Measurements from ENCODE around the gene NUP93. TPM values are rescaled to one million over a fixed set of nuclear protein-coding genes. Genes with fewer than 3 reads are reported as not detected.

Gene NUP93
- total RNA-seq, 2 donors from 2014 or later, result 25.7 to 38.7 TPM

DNA sequence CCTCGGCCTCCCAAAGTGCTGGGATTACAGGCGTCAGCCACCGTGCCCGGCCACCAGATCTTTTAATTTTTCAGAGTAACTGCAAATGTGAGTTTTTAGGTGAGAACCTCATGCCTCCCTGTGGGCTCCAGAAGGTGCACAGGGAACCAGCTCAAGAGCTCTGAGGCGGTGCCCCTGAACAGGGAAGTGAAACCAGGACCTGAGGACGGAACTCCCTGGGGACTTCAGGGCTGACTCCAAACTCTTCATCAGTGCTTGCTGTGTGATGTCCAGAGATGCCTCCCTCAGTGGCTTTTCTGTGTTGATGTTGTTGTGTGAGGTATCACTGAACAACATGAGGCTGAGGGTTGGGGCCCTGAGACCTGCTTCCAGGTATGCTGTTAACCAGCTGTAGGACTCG, 158.9 kb downstream of the NUP93 start:
- H3K27me3 ChIP-seq (replicated peaks; ENCODE audit: insufficient read depth), result no peaks in the 10 kb centered on the region
- H3K36me3 ChIP-seq, result no peaks in the 10 kb centered on the region
- H3K9me3 ChIP-seq, result no peaks in the 10 kb centered on the region
- no peak overlapping the region for H3K4me3 ChIP-seq
- H3K27ac ChIP-seq, result no peak overlapping the region
- H3K4me1 ChIP-seq (ENCODE audit: control insufficient read depth in 1 of 2, low read depth in 2 of 2), result no peaks in the 10 kb centered on the region
- no peak for DNase-seq (ENCODE audit: low spot score)
- ATAC-seq (ENCODE audit: insufficient number of reproducible peaks, low FRiP score, low read depth), result no peak
- no peak for TF ChIP-seq CTCF (IDR thresholded peaks at IDR 0.05)

DNA sequence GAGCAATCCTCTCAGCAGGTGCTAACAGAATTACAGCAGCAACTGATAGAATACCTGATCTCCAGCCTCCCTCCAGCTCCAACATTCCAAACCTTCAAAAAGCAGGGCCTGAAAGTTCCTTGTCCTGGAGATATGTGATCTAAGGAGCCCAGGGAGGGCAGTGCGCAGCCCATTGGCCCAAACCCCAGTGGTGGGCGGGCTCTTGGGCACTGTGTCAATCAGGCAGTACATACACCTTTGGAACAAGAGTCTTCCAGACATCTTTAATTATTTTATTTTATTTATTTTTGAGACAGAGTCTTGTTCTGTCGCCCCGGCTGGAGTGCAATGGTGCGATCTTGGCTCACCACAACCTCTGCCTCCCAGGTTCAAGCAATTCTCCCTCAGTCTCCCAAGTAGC, 159.3 kb downstream of the NUP93 start:
- no peak for TF ChIP-seq CTCF (IDR thresholded peaks at IDR 0.05)

GRCh38 chr16:56891685-56892084, 161.8 kb downstream of the NUP93 start:
- no peaks in the 10 kb centered on the region for H3K36me3 ChIP-seq
- DNase-seq (ENCODE audit: low spot score), result no peak
- no peak overlapping the region for H3K4me3 ChIP-seq
- no peak for TF ChIP-seq CTCF (IDR thresholded peaks at IDR 0.05)
- H3K27ac ChIP-seq, result no peak overlapping the region
- no peaks in the 10 kb centered on the region for H3K4me1 ChIP-seq (ENCODE audit: control insufficient read depth in 1 of 2, low read depth in 2 of 2)
- no peak for ATAC-seq (ENCODE audit: insufficient number of reproducible peaks, low FRiP score, low read depth)
- no peaks in the 10 kb centered on the region for H3K27me3 ChIP-seq (replicated peaks; ENCODE audit: insufficient read depth)
- no peaks in the 10 kb centered on the region for H3K9me3 ChIP-seq

More for the DNA sequence above, 159.3 kb downstream of the NUP93 start:
- no peak for DNase-seq (ENCODE audit: low spot score)
- no peak overlapping the region for H3K27ac ChIP-seq
- no peaks in the 10 kb centered on the region for H3K36me3 ChIP-seq
- no peak for ATAC-seq (ENCODE audit: insufficient number of reproducible peaks, low FRiP score, low read depth)
- H3K9me3 ChIP-seq, result no peaks in the 10 kb centered on the region
- no peaks in the 10 kb centered on the region for H3K4me1 ChIP-seq (ENCODE audit: control insufficient read depth in 1 of 2, low read depth in 2 of 2)
- no peaks in the 10 kb centered on the region for H3K27me3 ChIP-seq (replicated peaks; ENCODE audit: insufficient read depth)
- no peak overlapping the region for H3K4me3 ChIP-seq

- Histone ChIP-seq H3K27ac (no peak overlapping the region), H3K27me3 (replicated peaks; ENCODE audit: insufficient read depth) (no peaks in the 10 kb centered on the region), H3K4me1 (ENCODE audit: control insufficient read depth in 1 of 2, low read depth in 2 of 2) (no peaks in the 10 kb centered on the region), H3K9me3 (no peaks in the 10 kb centered on the region), H3K36me3 (no peaks in the 10 kb centered on the region), H3K4me3 (no peak overlapping the region)
- ATAC-seq (ENCODE audit: insufficient number of reproducible peaks, low FRiP score, low read depth) (no peak), DNase-seq (ENCODE audit: low spot score) (no peak)
- TF ChIP-seq CTCF (IDR thresholded peaks at IDR 0.05), result no peak
These were observed 162.8 kb downstream of the NUP93 start for GRCh38 chr16:56892705-56893104.

DNA sequence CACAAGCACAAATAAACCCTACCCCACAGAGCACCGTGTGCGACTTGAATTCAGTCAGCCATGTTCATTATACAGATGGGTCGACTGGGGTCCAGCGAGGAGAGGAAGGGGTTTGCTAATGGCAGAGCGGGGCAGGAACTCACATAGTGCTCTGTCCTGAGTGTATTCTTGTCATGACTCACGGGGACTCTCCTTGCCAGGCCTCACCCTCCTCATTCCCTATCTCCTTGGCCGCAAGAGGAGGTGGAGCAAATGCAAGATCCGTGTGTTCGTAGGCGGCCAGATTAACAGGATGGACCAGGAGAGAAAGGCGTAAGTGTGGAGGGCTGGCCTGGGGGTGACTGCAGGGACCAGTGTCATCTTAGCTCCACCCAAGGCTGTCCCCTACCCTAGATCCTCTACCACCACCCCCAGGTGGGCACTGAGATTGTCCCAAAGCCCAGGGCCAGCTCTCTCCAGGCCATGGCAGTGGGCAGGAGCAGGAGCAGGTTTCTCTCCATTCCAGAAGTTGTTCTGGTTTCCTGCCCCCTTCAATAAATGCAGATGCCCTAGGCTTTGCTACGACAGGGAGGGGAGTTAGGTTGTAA, 164.5 kb downstream of the NUP93 start:
- Histone ChIP-seq H3K27me3 (replicated peaks; ENCODE audit: insufficient read depth) (no peaks in the 10 kb centered on the region), H3K36me3 (no peaks in the 10 kb centered on the region)
- TF ChIP-seq CTCF (IDR thresholded peaks at IDR 0.05), result no peak

More for the DNA sequence above, 164.5 kb downstream of the NUP93 start:
- Histone ChIP-seq H3K9me3 (no peaks in the 10 kb centered on the region), H3K4me3 (no peak overlapping the region), H3K4me1 (ENCODE audit: control insufficient read depth in 1 of 2, low read depth in 2 of 2) (no peaks in the 10 kb centered on the region), H3K27ac (no peak overlapping the region)
- DNase-seq (ENCODE audit: low spot score) (no peak), ATAC-seq (ENCODE audit: insufficient number of reproducible peaks, low FRiP score, low read depth) (no peak)
